NT2/D1 (cell line): ENCODE results near the gene AKAP6.

ENCODE experiments used
- DNase-seq: peaks from one replicate; pipeline ENCODE4 v3.0.0-alpha.2; 2011; ENCODE audit warnings: low read depth, low spot score
- H3K27me3 ChIP-seq: 2 replicates; pipeline ENCODE4 v1.6.0; 2011; ENCODE audit warnings: mild to moderate bottlenecking; ENCODE audit not compliant: insufficient read length, insufficient read depth
- H3K36me3 ChIP-seq: 2 replicates; pipeline ENCODE4 v1.6.1; 2011; ENCODE audit warnings: mild to moderate bottlenecking, low read length, mixed read lengths; ENCODE audit not compliant: insufficient read depth, insufficient read length
- H3K4me1 ChIP-seq: 2 replicates; pipeline ENCODE4 v1.5.1; 2011; ENCODE audit not compliant: insufficient read depth, insufficient read length
- H3K4me3 ChIP-seq: 2 replicates; pipeline ENCODE4 v1.5.1; 2011; ENCODE audit warnings: low read depth; ENCODE audit not compliant: insufficient read length
- H3K9ac ChIP-seq: 2 replicates; pipeline ENCODE4 v1.6.0; 2011; ENCODE audit warnings: low read depth; ENCODE audit not compliant: insufficient read length
- H3K9me3 ChIP-seq: 2 replicates; pipeline ENCODE4 v1.5.1; 2011; ENCODE audit warnings: mild to moderate bottlenecking, low read length; ENCODE audit not compliant: insufficient read depth
- SUZ12 ChIP-seq: IDR thresholded peaks from 2 replicates; pipeline ENCODE4 v1.6.1; 2011; ENCODE audit not compliant: insufficient read length, insufficient read depth; ENCODE audit errors: extremely low read depth
- YY1 ChIP-seq: IDR thresholded peaks from 2 replicates; pipeline ENCODE4 v1.6.1; 2011; ENCODE audit not compliant: insufficient read length, insufficient read depth
- ZNF274 ChIP-seq: IDR thresholded peaks from 2 replicates; pipeline ENCODE4 v1.6.1; 2011; ENCODE audit warnings: mild to moderate bottlenecking, low read depth, low read length

The AKAP6 gene

GRCh38 chr14:32397861-32398640 is 69.0 kb downstream of the AKAP6 start:
- TF ChIP-seq YY1: no peak
- no peak for TF ChIP-seq SUZ12
- TF ChIP-seq ZNF274: no peak
- DNase-seq: no peak
- Histone ChIP-seq H3K27me3 (no peaks in the 10 kb centered on the region), H3K4me3 (no peak overlapping the region), H3K36me3 (no peaks in the 10 kb centered on the region), H3K9me3 (no peaks in the 10 kb centered on the region), H3K4me1 (no peaks in the 10 kb centered on the region), H3K9ac (no peak overlapping the region)

- Histone ChIP-seq H3K27me3 (no peaks in the 10 kb centered on the region), H3K9ac (no peak overlapping the region), H3K4me1 (no peaks in the 10 kb centered on the region), H3K9me3 (no peaks in the 10 kb centered on the region), H3K36me3 (no peaks in the 10 kb centered on the region), H3K4me3 (no peak overlapping the region)
- DNase-seq: no peak
- TF ChIP-seq ZNF274 (no peak), SUZ12 (no peak), YY1 (no peak)
Observed at GRCh38 chr14:32399920-32400319, 70.8 kb downstream of the AKAP6 start.

GRCh38 chr14:32400480-32400879 is 71.4 kb downstream of the AKAP6 start:
- no peak for DNase-seq
- Histone ChIP-seq H3K36me3 (no peaks in the 10 kb centered on the region), H3K9ac (no peak overlapping the region), H3K4me3 (no peak overlapping the region), H3K9me3 (no peaks in the 10 kb centered on the region), H3K4me1 (no peaks in the 10 kb centered on the region), H3K27me3 (no peaks in the 10 kb centered on the region)
- TF ChIP-seq SUZ12 (no peak), YY1 (no peak), ZNF274 (no peak)

- no peak for TF ChIP-seq YY1
- TF ChIP-seq ZNF274: no peak
- no peak for TF ChIP-seq SUZ12
Observed at GRCh38 chr14:32403021-32403420, 73.9 kb downstream of the AKAP6 start.

GRCh38 chr14:32403688-32404087 is 74.6 kb downstream of the AKAP6 start:
- Histone ChIP-seq H3K4me1 (no peaks in the 10 kb centered on the region), H3K36me3 (no peaks in the 10 kb centered on the region), H3K9ac (no peak overlapping the region), H3K27me3 (no peaks in the 10 kb centered on the region), H3K4me3 (no peak overlapping the region), H3K9me3 (no peaks in the 10 kb centered on the region)
- TF ChIP-seq SUZ12: no peak
- TF ChIP-seq ZNF274: no peak
- no peak for DNase-seq

More at GRCh38 chr14:32403021-32403420, 73.9 kb downstream of the AKAP6 start:
- no peak overlapping the region for H3K4me3 ChIP-seq
- H3K27me3 ChIP-seq: no peaks in the 10 kb centered on the region
- no peaks in the 10 kb centered on the region for H3K36me3 ChIP-seq
- H3K9me3 ChIP-seq: no peaks in the 10 kb centered on the region
- DNase-seq: no peak
- H3K4me1 ChIP-seq: no peaks in the 10 kb centered on the region
- H3K9ac ChIP-seq: no peak overlapping the region

GRCh38 chr14:32404784-32405573 is 75.9 kb downstream of the AKAP6 start:
- DNase-seq: no peak
- Histone ChIP-seq H3K36me3 (no peaks in the 10 kb centered on the region), H3K27me3 (no peaks in the 10 kb centered on the region), H3K9ac (no peak overlapping the region), H3K4me1 (no peaks in the 10 kb centered on the region), H3K4me3 (no peak overlapping the region), H3K9me3 (no peaks in the 10 kb centered on the region)
- TF ChIP-seq ZNF274 (no peak), SUZ12 (no peak), YY1 (no peak)

- Histone ChIP-seq H3K9me3 (no peaks in the 10 kb centered on the region), H3K27me3 (no peaks in the 10 kb centered on the region), H3K9ac (no peak overlapping the region), H3K4me1 (no peaks in the 10 kb centered on the region), H3K36me3 (no peaks in the 10 kb centered on the region), H3K4me3 (no peak overlapping the region)
- no peak for DNase-seq
- TF ChIP-seq YY1: no peak
- no peak for TF ChIP-seq ZNF274
- TF ChIP-seq SUZ12: no peak
Observed at GRCh38 chr14:32405856-32406255, 76.8 kb downstream of the AKAP6 start.
